H9 (cell line): ENCODE data around the gene ALDH9A1. TPM values are rescaled to one million over a fixed set of nuclear protein-coding genes. Genes with fewer than 3 reads are reported as not detected.
A peak's percentile ranks its signal among the peaks of the same experiment; 100 is the strongest.

Source experiments
- DNase-seq: peaks from one replicate; pipeline ENCODE4 v3.0.0-alpha.2; 2017
- H2AFZ ChIP-seq: one replicate; pipeline ENCODE4 v1.6.1; 2013; ENCODE audit warnings: mild to moderate bottlenecking, low read length, control low read depth, moderate library complexity
- H2AK5ac ChIP-seq: 2 replicates; pipeline ENCODE4 v1.6.1; 2013; ENCODE audit warnings: low read length, control low read depth, mixed read lengths; ENCODE audit not compliant: insufficient read length
- H2BK120ac ChIP-seq: one replicate; pipeline ENCODE4 v1.6.1; 2013; ENCODE audit warnings: low read depth, mild to moderate bottlenecking, low read length, control low read depth, inconsistent platforms; ENCODE audit not compliant: poor library complexity, severe bottlenecking
- H2BK12ac ChIP-seq: 2 replicates; pipeline ENCODE4 v1.6.1; 2013; ENCODE audit warnings: low read length, control low read depth, mixed read lengths, low read depth; ENCODE audit not compliant: insufficient read length
- H2BK15ac ChIP-seq: 2 replicates; pipeline ENCODE4 v1.6.1; 2013; ENCODE audit warnings: low read depth, low read length, control low read depth
- H2BK20ac ChIP-seq: one replicate; pipeline ENCODE4 v1.6.1; 2013; ENCODE audit warnings: low read depth, mild to moderate bottlenecking, low read length, control low read depth, inconsistent platforms; ENCODE audit not compliant: poor library complexity, severe bottlenecking
- H2BK5ac ChIP-seq: 2 replicates; pipeline ENCODE4 v1.6.1; 2013; ENCODE audit warnings: low read length, control low read depth, mixed read lengths; ENCODE audit not compliant: insufficient read length
- H3K14ac ChIP-seq: 2 replicates; pipeline ENCODE4 v1.6.1; 2013; ENCODE audit warnings: low read length, control low read depth; ENCODE audit not compliant: insufficient read depth
- H3K18ac ChIP-seq: 2 replicates; pipeline ENCODE4 v1.6.1; 2013; ENCODE audit warnings: low read depth, mild to moderate bottlenecking, mixed read lengths, low read length, control low read depth; ENCODE audit not compliant: insufficient read length
- H3K23ac ChIP-seq: 2 replicates; pipeline ENCODE4 v1.6.1; 2013; ENCODE audit warnings: low read length, control low read depth, mixed read lengths, low read depth; ENCODE audit not compliant: insufficient read length
- H3K23me2 ChIP-seq: 2 replicates; pipeline ENCODE4 v1.6.1; 2013; ENCODE audit warnings: low read depth, mild to moderate bottlenecking, mixed read lengths, low read length, control low read depth; ENCODE audit not compliant: insufficient read length, poor library complexity, severe bottlenecking
- H3K27ac ChIP-seq: 2 replicates; pipeline ENCODE4 v1.5.1; 2013; ENCODE audit warnings: low read length, control low read depth, mixed read lengths, low read depth; ENCODE audit not compliant: insufficient read length
- H3K27me3 ChIP-seq: 2 replicates; pipeline ENCODE4 v1.6.1; 2013; ENCODE audit warnings: low read length, control low read depth, inconsistent platforms; ENCODE audit not compliant: insufficient read depth
- H3K4ac ChIP-seq: 2 replicates; pipeline ENCODE4 v1.6.1; 2013; ENCODE audit warnings: low read depth, mild to moderate bottlenecking, control low read depth, inconsistent platforms, low read length, moderate library complexity
- H3K4me1 ChIP-seq: 2 replicates; pipeline ENCODE4 v1.6.1; 2013; ENCODE audit warnings: low read length, control low read depth, inconsistent platforms; ENCODE audit not compliant: insufficient read depth
- H3K4me2 ChIP-seq: 2 replicates; pipeline ENCODE4 v1.6.1; 2013; ENCODE audit warnings: low read length, control low read depth, mixed read lengths; ENCODE audit not compliant: insufficient read length, insufficient read depth
- H3K56ac ChIP-seq: 2 replicates; pipeline ENCODE4 v1.6.1; 2013; ENCODE audit warnings: low read depth, mild to moderate bottlenecking, mixed read lengths, low read length, control low read depth; ENCODE audit not compliant: insufficient read length
- H3K79me1 ChIP-seq: 2 replicates; pipeline ENCODE4 v1.6.1; 2013; ENCODE audit warnings: low read depth, mild to moderate bottlenecking, moderate library complexity, low read length, control low read depth, inconsistent platforms; ENCODE audit not compliant: insufficient read depth, poor library complexity, severe bottlenecking
- H3K79me2 ChIP-seq: 2 replicates; pipeline ENCODE4 v1.6.1; 2013; ENCODE audit warnings: low read length, control low read depth, inconsistent platforms; ENCODE audit not compliant: insufficient read depth
- H3K9ac ChIP-seq: 2 replicates; pipeline ENCODE4 v1.6.1; 2013; ENCODE audit warnings: low read length, control low read depth, mixed read lengths; ENCODE audit not compliant: insufficient read length; ENCODE audit errors: extremely low read depth
- H3K9me3 ChIP-seq: one replicate; pipeline ENCODE4 v1.6.1; 2013; ENCODE audit warnings: low read depth, low read length, inconsistent platforms; ENCODE audit not compliant: control insufficient read depth
- H3T11ph ChIP-seq: one replicate; pipeline ENCODE4 v1.6.1; 2013; ENCODE audit warnings: mild to moderate bottlenecking, low read length, control low read depth, inconsistent platforms
- H4K20me1 ChIP-seq: one replicate; pipeline ENCODE4 v1.6.1; 2013; ENCODE audit not compliant: control insufficient read depth, insufficient read length, insufficient read depth
- H4K5ac ChIP-seq: 2 replicates; pipeline ENCODE4 v1.6.1; 2013; ENCODE audit warnings: low read depth, mild to moderate bottlenecking, mixed read lengths, low read length, control low read depth; ENCODE audit not compliant: insufficient read length
- H4K8ac ChIP-seq: replicated peaks from 2 replicates; pipeline ENCODE4 v1.6.1; 2013; ENCODE audit warnings: low read length, control low read depth, mixed read lengths, low read depth; ENCODE audit not compliant: insufficient read length
- H4K91ac ChIP-seq: 2 replicates; pipeline ENCODE4 v1.6.1; 2013; ENCODE audit warnings: low read depth, mild to moderate bottlenecking, moderate library complexity, mixed read lengths, low read length, control low read depth; ENCODE audit not compliant: insufficient read length
- H3K27ac Mint-ChIP-seq, 3 experiments: 2 replicates in 2 of 3; 3 replicates in 1 of 3; pipeline ENCODE4 v1.8.0; 2020 to 2021; ENCODE audit warnings: mixed read lengths in 3 of 3, mild to moderate bottlenecking in 1 of 3, moderate library complexity in 1 of 3
- H3K27me3 Mint-ChIP-seq: 2 replicates; pipeline ENCODE4 v1.8.0; 2021; ENCODE audit warnings: low read depth, mild to moderate bottlenecking, moderate library complexity, mixed read lengths
- H3K36me3 Mint-ChIP-seq, 3 experiments: 2 replicates in 2 of 3; 3 replicates in 1 of 3; pipeline ENCODE4 v1.8.0; 2020 to 2021; ENCODE audit warnings: low read depth in 3 of 3, mixed read lengths in 3 of 3; ENCODE audit not compliant: insufficient read depth in 1 of 3
- H3K4me1 Mint-ChIP-seq, 2 experiments: 2 replicates each; pipeline ENCODE4 v1.8.0; 2020; ENCODE audit warnings: mixed read lengths in 2 of 2
- H3K4me3 Mint-ChIP-seq, 2 experiments: 2 replicates in 1 of 2; 3 replicates in 1 of 2; pipeline ENCODE4 v1.8.0; 2020 to 2021; ENCODE audit warnings: mild to moderate bottlenecking in 2 of 2, mixed read lengths in 2 of 2, moderate library complexity in 1 of 2
- H3K9me3 Mint-ChIP-seq, 2 experiments: 2 replicates in 1 of 2; 3 replicates in 1 of 2; pipeline ENCODE4 v1.8.0; 2020; ENCODE audit warnings: mild to moderate bottlenecking in 2 of 2, mixed read lengths in 2 of 2, moderate library complexity in 1 of 2
- WGBS: extraction: QIAGEN DNeasy Blood & Tissue Kit; methylation state at CpG from one replicate; pipeline ENCODE4 v1.1.7; 2013; ENCODE audit warnings: missing lambda C conversion rate, low lambda C conversion rate, mixed read lengths; ENCODE audit not compliant: insufficient read length; ENCODE audit errors: extremely low coverage; 5-methylcytosine and 5-hydroxymethylcytosine counted together
- total RNA-seq: library from RNA; stranded (reverse); gene quantifications from 2 replicates; pipeline ENCODE4 v1.2.1, GENCODE V29; 2021
- TF ChIP-seq, protein P1 (sequence below): fragments of 200-600 bp; sonication (generic); conservative IDR thresholded peaks from 3 replicates; pipeline ENCODE4 v1.8.0; 2021; ENCODE audit warnings: antibody characterized with exemption, mild to moderate bottlenecking

The ALDH9A1 gene
- total RNA-seq, 1 experiment from 2014 or later, result 55.0 TPM

DNA sequence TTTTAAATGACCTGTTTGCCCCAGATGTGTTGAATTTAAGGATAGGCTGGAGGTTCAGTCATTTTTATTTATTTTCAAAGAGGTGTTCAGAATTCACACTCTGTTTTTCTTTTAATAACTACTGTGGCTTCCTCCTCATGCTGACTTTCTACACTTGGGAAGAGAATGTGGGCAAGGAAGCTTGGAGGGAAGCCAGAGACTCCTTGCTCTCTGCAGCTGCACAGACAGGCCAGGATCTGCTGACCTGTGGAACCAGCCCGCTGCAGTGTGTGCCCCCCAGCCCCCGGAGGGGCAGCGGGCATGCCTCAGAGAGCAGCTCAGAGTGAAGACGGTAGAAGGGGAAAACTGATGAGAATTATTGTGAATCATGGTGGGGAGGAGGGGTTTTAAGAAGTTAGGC, 50.4 kb downstream of the ALDH9A1 start:
- DNase-seq, result no peak
- H2AK5ac ChIP-seq, result no peak overlapping the region
- TF ChIP-seq, protein P1, sequence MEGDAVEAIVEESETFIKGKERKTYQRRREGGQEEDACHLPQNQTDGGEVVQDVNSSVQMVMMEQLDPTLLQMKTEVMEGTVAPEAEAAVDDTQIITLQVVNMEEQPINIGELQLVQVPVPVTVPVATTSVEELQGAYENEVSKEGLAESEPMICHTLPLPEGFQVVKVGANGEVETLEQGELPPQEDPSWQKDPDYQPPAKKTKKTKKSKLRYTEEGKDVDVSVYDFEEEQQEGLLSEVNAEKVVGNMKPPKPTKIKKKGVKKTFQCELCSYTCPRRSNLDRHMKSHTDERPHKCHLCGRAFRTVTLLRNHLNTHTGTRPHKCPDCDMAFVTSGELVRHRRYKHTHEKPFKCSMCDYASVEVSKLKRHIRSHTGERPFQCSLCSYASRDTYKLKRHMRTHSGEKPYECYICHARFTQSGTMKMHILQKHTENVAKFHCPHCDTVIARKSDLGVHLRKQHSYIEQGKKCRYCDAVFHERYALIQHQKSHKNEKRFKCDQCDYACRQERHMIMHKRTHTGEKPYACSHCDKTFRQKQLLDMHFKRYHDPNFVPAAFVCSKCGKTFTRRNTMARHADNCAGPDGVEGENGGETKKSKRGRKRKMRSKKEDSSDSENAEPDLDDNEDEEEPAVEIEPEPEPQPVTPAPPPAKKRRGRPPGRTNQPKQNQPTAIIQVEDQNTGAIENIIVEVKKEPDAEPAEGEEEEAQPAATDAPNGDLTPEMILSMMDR, result no peak
- H3K79me1 ChIP-seq, result no peaks in the 10 kb centered on the region
- H3K4ac ChIP-seq, result no peak overlapping the region
- H4K91ac ChIP-seq, result no peak overlapping the region
- no peak overlapping the region for H3K4me2 ChIP-seq
- no peak overlapping the region for H3K18ac ChIP-seq
- Mint-ChIP-seq H3K4me1 (peaks cover 0 to 4% of the 10 kb centered on the region in 2 experiments; a peak in 1 of 4 replicates), H3K9me3 (no peaks in the 10 kb centered on the region; a peak in 1 of 5 replicates), H3K27ac (peak overlapping the region in 1 of 3 experiments; percentile 86; a peak in 3 of 7 replicates), H3K27me3 (no peaks in the 10 kb centered on the region), H3K4me3 (no peak overlapping the region), H3K36me3 (peaks cover 0 to 9% (median 2%) of the 10 kb centered on the region in 3 experiments; a peak in 5 of 7 replicates)
- no peak overlapping the region for H3T11ph ChIP-seq
- H4K5ac ChIP-seq, result no peak overlapping the region
- no peaks in the 10 kb centered on the region; the same call in 1 of the 2 replicates for H3K4me1 ChIP-seq
- H3K14ac ChIP-seq, result no peak overlapping the region
- no peak overlapping the region for H3K27ac ChIP-seq
- no peak overlapping the region for H2BK5ac ChIP-seq
- no peaks in the 10 kb centered on the region for H3K79me2 ChIP-seq
- no peak overlapping the region for H3K9ac ChIP-seq
- H4K20me1 ChIP-seq, result no peaks in the 10 kb centered on the region
- H3K56ac ChIP-seq, result no peak overlapping the region
- no peak overlapping the region for H3K23ac ChIP-seq
- no peak overlapping the region for H4K8ac ChIP-seq
- no peaks in the 10 kb centered on the region for H3K9me3 ChIP-seq
- no peak overlapping the region for H2BK15ac ChIP-seq
- no peaks in the 10 kb centered on the region for H3K23me2 ChIP-seq
- H2BK120ac ChIP-seq, result no peak overlapping the region
- H3K27me3 ChIP-seq, result no peaks in the 10 kb centered on the region
- no peak overlapping the region for H2BK12ac ChIP-seq
- no peak overlapping the region for H2AFZ ChIP-seq
- no peak overlapping the region for H2BK20ac ChIP-seq
- WGBS, result no CpG with 5 or more reads among the region's 4 CpGs
